Measurements from ENCODE around the gene SLC6A2.

GRCh38 chr16:55653106-55653505 is 2.7 kb upstream of the SLC6A2 start:
- TF ChIP-seq CTCF (IDR thresholded peaks at IDR 0.05) = no peak
- no peak for TF ChIP-seq POLR2A (IDR thresholded peaks at IDR 0.05)

All from adrenal gland (tissue), 5 donors.